SK-N-SH treated with all-trans-retinoic acid at 6 μM for 48 hours (cell line): ENCODE results near the gene SMIM38.

Experiments used
- ATAC-seq: fragments of 200-7000 bp; cut with Tn5 transposase; 3 replicates; pipeline ENCODE4 v1.9.1; 2020; ENCODE audit warnings: mild to moderate bottlenecking, moderate library complexity
- ARNTL ChIP-seq: fragments of 450-650 bp; formaldehyde crosslinking; IDR thresholded peaks from 2 replicates; pipeline ENCODE4 v1.5.0; 2020; ENCODE audit warnings: low read depth, mild to moderate bottlenecking, moderate library complexity, borderline replicate concordance
- BACH2 ChIP-seq: fragments of 250-450 bp; sonication (Bioruptor Pico); IDR thresholded peaks from 2 replicates; pipeline ENCODE4 v1.9.0; 2021; ENCODE audit warnings: mild to moderate bottlenecking, borderline replicate concordance
- CSDC2 ChIP-seq: fragments of 250-450 bp; sonication (Bioruptor Pico); IDR thresholded peaks from 2 replicates; pipeline ENCODE4 v1.5.0; 2020; ENCODE audit warnings: mild to moderate bottlenecking, moderate library complexity
- ESRRG ChIP-seq: fragments of 250-450 bp; sonication (Bioruptor Pico); IDR thresholded peaks from 2 replicates; pipeline ENCODE4 v1.6.1; 2021; ENCODE audit warnings: mild to moderate bottlenecking
- GLIS3 ChIP-seq: fragments of 250-450 bp; sonication (Bioruptor Pico); IDR thresholded peaks from 2 replicates; pipeline ENCODE4 v1.5.0; 2020; ENCODE audit warnings: mild to moderate bottlenecking, moderate library complexity
- ISL1 ChIP-seq: fragments of 250-450 bp; sonication (Bioruptor Pico); IDR thresholded peaks from 2 replicates; pipeline ENCODE4 v2.1.2; 2022; ENCODE audit warnings: mild to moderate bottlenecking, moderate library complexity
- OSR1 ChIP-seq: fragments of 250-450 bp; sonication (Bioruptor Pico); IDR thresholded peaks from 2 replicates; pipeline ENCODE4 v1.8.0; 2022; ENCODE audit warnings: moderate library complexity, mild to moderate bottlenecking, inconsistent platforms
- PATZ1 ChIP-seq: fragments of 250-450 bp; sonication (Bioruptor Pico); IDR thresholded peaks from 2 replicates; pipeline ENCODE4 v1.8.0; 2020; ENCODE audit warnings: mild to moderate bottlenecking, moderate library complexity, borderline replicate concordance
- POU6F1 ChIP-seq: fragments of 250-450 bp; sonication (Bioruptor Pico); IDR thresholded peaks from 2 replicates; pipeline ENCODE4 v1.8.0; 2021; ENCODE audit warnings: low read depth, mild to moderate bottlenecking, moderate library complexity, borderline replicate concordance
- PPARA ChIP-seq: fragments of 250-450 bp; sonication (Bioruptor Pico); IDR thresholded peaks from 2 replicates; pipeline ENCODE4 v1.5.0; 2020; ENCODE audit warnings: mild to moderate bottlenecking, borderline replicate concordance
- RARB ChIP-seq: fragments of 250-450 bp; sonication (Bioruptor Pico); IDR thresholded peaks from 2 replicates; pipeline ENCODE4 v1.8.0; 2021; ENCODE audit warnings: mild to moderate bottlenecking, moderate library complexity
- SNAI2 ChIP-seq: fragments of 250-450 bp; sonication (Bioruptor Pico); IDR thresholded peaks from 2 replicates; pipeline ENCODE4 v1.5.0; 2020; ENCODE audit warnings: mild to moderate bottlenecking, moderate library complexity
- TCF4 ChIP-seq: fragments of 250-450 bp; sonication (Bioruptor Pico); IDR thresholded peaks from 2 replicates; pipeline ENCODE4 v1.8.0; 2021; ENCODE audit warnings: mild to moderate bottlenecking, moderate library complexity, borderline replicate concordance
- TOX ChIP-seq: fragments of 250-450 bp; sonication (Bioruptor Pico); IDR thresholded peaks from 2 replicates; pipeline ENCODE4 v1.8.0; 2021; ENCODE audit warnings: mild to moderate bottlenecking, moderate library complexity, borderline replicate concordance
- TSHZ2 ChIP-seq: fragments of 250-450 bp; sonication (Bioruptor Pico); IDR thresholded peaks from 2 replicates; pipeline ENCODE4 v1.5.0; 2020; ENCODE audit warnings: mild to moderate bottlenecking, moderate library complexity
- ZC3H10 ChIP-seq: fragments of 250-450 bp; sonication (Bioruptor Pico); IDR thresholded peaks from 2 replicates; pipeline ENCODE4 v1.5.1; 2021; ENCODE audit warnings: mild to moderate bottlenecking, moderate library complexity
- ZFP30 ChIP-seq: fragments of 450-650 bp; formaldehyde crosslinking; IDR thresholded peaks from 2 replicates; pipeline ENCODE4 v1.5.0; 2022; ENCODE audit warnings: mild to moderate bottlenecking, moderate library complexity
- ZNF565 ChIP-seq: fragments of 450-650 bp; formaldehyde crosslinking; conservative IDR thresholded peaks from 2 replicates; pipeline ENCODE4 v1.5.0; 2020; ENCODE audit warnings: low read depth, mild to moderate bottlenecking, moderate library complexity
- ZNF70 ChIP-seq: fragments of 450-650 bp; formaldehyde crosslinking; IDR thresholded peaks from 2 replicates; pipeline ENCODE4 v1.5.0; 2020; ENCODE audit warnings: mild to moderate bottlenecking, moderate library complexity
- ZNF8 ChIP-seq: fragments of 450-650 bp; formaldehyde crosslinking; IDR thresholded peaks from 2 replicates; pipeline ENCODE4 v1.5.0; 2020; ENCODE audit warnings: mild to moderate bottlenecking, moderate library complexity
- TF ChIP-seq, protein P1 (sequence below): fragments of 250-450 bp; sonication (Bioruptor Pico); IDR thresholded peaks from 2 replicates; pipeline ENCODE4 v1.5.1; 2020; ENCODE audit warnings: low read depth, mild to moderate bottlenecking, moderate library complexity
- TF ChIP-seq, protein P2 (sequence below): fragments of 250-450 bp; sonication (Bioruptor Pico); IDR thresholded peaks from 2 replicates; pipeline ENCODE4 v1.5.1; 2021; ENCODE audit warnings: mild to moderate bottlenecking, moderate library complexity

Gene SMIM38

GRCh38 chr11:69144316-69145049 is 11.3 kb upstream of the SMIM38 start:
- no peak for TF ChIP-seq BACH2 (CRISPR knock-in tag)
- TF ChIP-seq GLIS3 (CRISPR knock-in tag), result no peak
- TF ChIP-seq TCF4, result no peak
- TF ChIP-seq ISL1 (CRISPR knock-in tag), result no peak
- TF ChIP-seq ZNF8 (CRISPR knock-in tag), result no peak
- TF ChIP-seq ZNF565, result no peak
- TF ChIP-seq ZNF70, result no peak
- no peak for TF ChIP-seq ESRRG (CRISPR knock-in tag)
- TF ChIP-seq ZFP30 (CRISPR knock-in tag), result no peak
- no peak for TF ChIP-seq CSDC2 (CRISPR knock-in tag)
- TF ChIP-seq SNAI2 (CRISPR knock-in tag), result no peak
- TF ChIP-seq OSR1 (CRISPR knock-in tag), result no peak
- TF ChIP-seq TOX (CRISPR knock-in tag), result no peak
- TF ChIP-seq, protein P1, sequence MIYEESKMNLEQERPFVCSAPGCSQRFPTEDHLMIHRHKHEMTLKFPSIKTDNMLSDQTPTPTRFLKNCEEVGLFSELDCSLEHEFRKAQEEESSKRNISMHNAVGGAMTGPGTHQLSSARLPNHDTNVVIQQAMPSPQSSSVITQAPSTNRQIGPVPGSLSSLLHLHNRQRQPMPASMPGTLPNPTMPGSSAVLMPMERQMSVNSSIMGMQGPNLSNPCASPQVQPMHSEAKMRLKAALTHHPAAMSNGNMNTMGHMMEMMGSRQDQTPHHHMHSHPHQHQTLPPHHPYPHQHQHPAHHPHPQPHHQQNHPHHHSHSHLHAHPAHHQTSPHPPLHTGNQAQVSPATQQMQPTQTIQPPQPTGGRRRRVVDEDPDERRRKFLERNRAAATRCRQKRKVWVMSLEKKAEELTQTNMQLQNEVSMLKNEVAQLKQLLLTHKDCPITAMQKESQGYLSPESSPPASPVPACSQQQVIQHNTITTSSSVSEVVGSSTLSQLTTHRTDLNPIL (CRISPR knock-in tag), result no peak
- no peak for ATAC-seq

DNA sequence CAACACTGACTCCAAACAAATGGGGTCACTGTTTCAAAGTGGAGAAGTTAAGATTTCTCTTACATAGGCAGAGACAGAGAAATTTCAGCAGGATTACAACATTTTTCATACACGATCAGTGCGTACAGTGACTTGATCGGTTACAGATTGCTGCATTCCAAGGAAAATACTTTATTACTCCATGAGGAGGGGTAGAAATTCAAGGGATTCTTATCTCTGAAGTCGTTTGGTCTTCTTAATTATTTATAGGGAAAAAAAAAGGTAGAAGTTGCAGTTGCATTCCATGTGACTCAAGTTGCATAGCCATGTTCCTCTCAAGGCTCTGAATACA is 10.7 kb upstream of the SMIM38 start:
- no peak for ATAC-seq

More for the DNA sequence above, 10.7 kb upstream of the SMIM38 start:
- TF ChIP-seq ZNF565 (no peak), ZFP30 (CRISPR knock-in tag) (no peak), GLIS3 (CRISPR knock-in tag) (no peak), PATZ1 (no peak), CSDC2 (CRISPR knock-in tag) (no peak), SNAI2 (CRISPR knock-in tag) (no peak), ARNTL (CRISPR knock-in tag) (no peak), PPARA (CRISPR knock-in tag) (no peak), ZC3H10 (no peak), TCF4 (no peak), ISL1 (CRISPR knock-in tag) (no peak), ZNF8 (CRISPR knock-in tag) (no peak), ESRRG (CRISPR knock-in tag) (no peak), POU6F1 (CRISPR knock-in tag) (no peak), TSHZ2 (CRISPR knock-in tag) (no peak), ZNF70 (no peak), RARB (CRISPR knock-in tag) (no peak), TOX (CRISPR knock-in tag) (no peak)
- TF ChIP-seq, protein P1 (CRISPR knock-in tag), result no peak
- TF ChIP-seq, protein P2, sequence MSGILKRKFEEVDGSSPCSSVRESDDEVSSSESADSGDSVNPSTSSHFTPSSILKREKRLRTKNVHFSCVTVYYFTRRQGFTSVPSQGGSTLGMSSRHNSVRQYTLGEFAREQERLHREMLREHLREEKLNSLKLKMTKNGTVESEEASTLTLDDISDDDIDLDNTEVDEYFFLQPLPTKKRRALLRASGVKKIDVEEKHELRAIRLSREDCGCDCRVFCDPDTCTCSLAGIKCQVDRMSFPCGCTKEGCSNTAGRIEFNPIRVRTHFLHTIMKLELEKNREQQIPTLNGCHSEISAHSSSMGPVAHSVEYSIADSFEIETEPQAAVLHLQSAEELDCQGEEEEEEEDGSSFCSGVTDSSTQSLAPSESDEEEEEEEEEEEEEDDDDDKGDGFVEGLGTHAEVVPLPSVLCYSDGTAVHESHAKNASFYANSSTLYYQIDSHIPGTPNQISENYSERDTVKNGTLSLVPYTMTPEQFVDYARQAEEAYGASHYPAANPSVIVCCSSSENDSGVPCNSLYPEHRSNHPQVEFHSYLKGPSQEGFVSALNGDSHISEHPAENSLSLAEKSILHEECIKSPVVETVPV (CRISPR knock-in tag), result no peak
- TF ChIP-seq, all 23 proteins: peak for 0
